H7 (cell line): ENCODE data around the gene PCK2. TPM values are rescaled to one million over a fixed set of nuclear protein-coding genes. Genes with fewer than 3 reads are reported as not detected.

Experiments used
- DNase-seq: peaks from one replicate; pipeline ENCODE4 v3.0.0; 2012
- H3K27me3 ChIP-seq: 2 replicates; pipeline ENCODE4 v1.6.0; 2011; ENCODE audit warnings: mild to moderate bottlenecking, low read length; ENCODE audit not compliant: control insufficient read depth, insufficient read depth
- H3K36me3 ChIP-seq: replicated peaks from 2 replicates; pipeline ENCODE4 v1.5.1; 2011; ENCODE audit warnings: low read length; ENCODE audit not compliant: control insufficient read depth, insufficient read depth
- H3K4me3 ChIP-seq: 2 replicates; pipeline ENCODE4 v1.5.1; 2011; ENCODE audit warnings: low read depth, mild to moderate bottlenecking, control low read depth, low read length, moderate library complexity; ENCODE audit not compliant: insufficient read depth
- total RNA-seq: library from RNA; depleted of rRNA; stranded (reverse); fragments of >200 nt; shearing (Covaris generic); gene quantifications from 2 replicates; pipeline ENCODE4 v1.2.3, GENCODE V29; 2014

Gene PCK2
- total RNA-seq, 1 experiment from 2014 or later, result 80.1 TPM

DNA sequence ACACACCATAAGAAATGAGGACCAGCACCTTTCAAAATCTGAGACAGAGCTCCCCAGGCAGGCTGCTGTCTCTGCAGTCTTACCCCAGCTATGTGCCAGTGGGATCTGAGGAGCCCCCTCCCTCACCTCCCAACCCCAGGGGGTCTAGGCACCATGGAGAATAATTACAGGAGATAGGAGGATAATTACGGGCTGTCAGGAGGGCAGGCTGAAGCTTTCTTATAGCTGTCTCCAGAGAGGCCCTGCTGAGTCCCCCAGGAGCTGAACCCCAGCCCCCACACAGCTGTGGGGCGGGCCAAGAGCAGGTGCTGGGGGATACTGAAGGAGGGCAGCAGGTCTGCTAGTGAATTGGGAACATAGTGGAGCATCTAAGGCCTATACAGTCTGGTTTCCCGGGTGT, 16.0 kb upstream of the PCK2 start:
- Histone ChIP-seq H3K27me3 (peaks cover 19% of the 10 kb centered on the region), H3K4me3 (no peak overlapping the region), H3K36me3 (no peaks in the 10 kb centered on the region)
- DNase-seq, result peak; percentile 48

DNA sequence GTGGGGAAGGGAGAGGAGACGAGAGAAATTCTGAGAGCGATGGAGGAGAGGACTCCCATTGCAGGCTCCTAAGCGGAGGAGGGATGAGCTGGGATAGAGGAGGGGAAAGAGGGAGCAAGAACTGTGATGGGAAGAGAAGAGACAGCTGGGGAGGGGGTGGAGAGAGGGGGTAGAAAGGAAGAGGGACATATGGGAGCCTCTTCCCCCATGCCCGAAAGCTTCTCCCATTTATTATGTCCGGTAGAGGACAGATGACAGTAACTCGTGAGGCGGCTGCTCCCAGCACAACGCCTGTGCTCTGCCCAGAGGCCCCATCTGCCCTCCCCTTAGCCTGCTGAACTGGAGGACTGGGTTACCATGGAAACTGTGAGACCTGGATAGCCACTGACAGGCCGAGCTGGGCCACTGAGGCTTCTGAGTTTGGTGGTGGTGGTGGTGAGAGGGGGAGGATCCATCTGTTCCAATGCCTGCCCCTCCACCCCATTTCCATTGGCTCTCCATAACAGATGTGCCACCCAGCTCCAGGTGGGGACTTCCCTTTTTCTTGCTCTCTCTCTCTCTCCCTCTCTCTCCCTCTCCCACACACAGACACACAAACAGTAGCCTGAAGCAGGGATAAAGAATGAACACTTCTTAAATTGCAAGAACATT, 14.5 kb upstream of the PCK2 start:
- no peaks in the 10 kb centered on the region for H3K36me3 ChIP-seq
- peaks cover 19% of the 10 kb centered on the region for H3K27me3 ChIP-seq
- no peak overlapping the region for H3K4me3 ChIP-seq
- peak; percentile 91 for DNase-seq

DNA sequence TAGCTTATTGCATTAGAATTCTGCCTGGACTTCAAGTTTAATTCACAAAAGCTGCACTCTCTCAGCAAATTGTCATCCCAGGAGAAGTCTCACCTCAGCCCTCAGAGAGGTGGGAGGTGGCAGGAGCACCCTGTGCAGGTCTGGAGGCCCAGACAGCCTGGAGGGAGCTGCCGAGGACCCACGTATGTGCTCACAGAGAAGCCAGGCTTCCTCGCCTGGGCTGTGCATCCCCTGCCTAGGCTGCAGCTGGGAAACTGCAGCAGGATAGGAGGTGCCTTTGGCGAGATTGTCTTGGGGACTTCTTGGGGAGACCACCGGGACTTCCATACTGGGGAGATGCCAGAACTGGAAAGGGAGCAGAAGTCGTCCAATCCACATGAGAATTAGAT, 14.0 kb upstream of the PCK2 start:
- no peak overlapping the region for H3K4me3 ChIP-seq
- peaks cover 19% of the 10 kb centered on the region for H3K27me3 ChIP-seq
- no peak for DNase-seq

DNA sequence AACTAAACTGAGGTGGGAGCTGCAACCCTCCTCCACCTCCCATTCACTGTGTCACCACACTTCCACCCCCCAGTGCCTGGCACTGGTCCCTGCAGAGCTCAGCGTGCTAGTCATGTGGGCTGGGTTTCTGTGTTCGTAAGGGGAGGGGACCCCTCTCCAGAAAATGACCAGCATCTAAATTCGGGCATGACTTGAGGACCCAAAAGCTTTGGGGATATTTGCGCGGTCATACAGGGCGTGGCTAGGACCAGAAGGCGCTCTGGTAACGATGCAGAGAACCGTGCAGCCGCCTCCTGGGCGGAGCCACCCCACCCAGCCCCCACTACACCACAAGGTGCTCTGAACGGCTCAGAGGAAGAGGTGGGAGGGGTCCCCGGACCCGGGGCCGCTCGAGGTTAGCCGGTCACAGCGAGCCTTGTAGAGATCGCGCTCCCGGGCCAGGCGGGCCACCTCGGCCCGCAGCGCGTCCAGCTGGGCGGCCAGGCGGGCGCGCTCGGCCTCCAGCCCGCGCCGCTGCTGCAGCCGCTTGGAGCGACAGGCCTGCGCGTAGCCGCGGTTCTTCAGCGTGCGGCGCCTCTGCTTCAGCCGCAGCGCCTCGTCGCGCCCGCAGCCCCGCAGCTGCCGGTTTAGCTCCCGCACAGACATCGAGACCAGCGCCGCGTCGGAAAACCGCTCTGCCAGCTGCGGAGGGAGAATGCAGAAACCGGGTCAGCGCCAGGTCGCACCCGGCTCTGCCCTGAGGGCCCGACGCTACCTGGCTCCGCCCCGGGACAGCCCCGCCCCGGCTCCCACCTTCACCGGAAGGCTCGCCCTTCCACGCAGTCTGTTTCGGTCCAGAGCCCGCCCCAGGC, 13.0 kb upstream of the PCK2 start:
- peaks cover 21% of the 10 kb centered on the region for H3K27me3 ChIP-seq
- H3K4me3 ChIP-seq, result peak overlapping the region; percentile 75
- peak; percentile 94 for DNase-seq
- no peaks in the 10 kb centered on the region for H3K36me3 ChIP-seq

More for the DNA sequence above, 14.0 kb upstream of the PCK2 start:
- H3K36me3 ChIP-seq, result no peaks in the 10 kb centered on the region

DNA sequence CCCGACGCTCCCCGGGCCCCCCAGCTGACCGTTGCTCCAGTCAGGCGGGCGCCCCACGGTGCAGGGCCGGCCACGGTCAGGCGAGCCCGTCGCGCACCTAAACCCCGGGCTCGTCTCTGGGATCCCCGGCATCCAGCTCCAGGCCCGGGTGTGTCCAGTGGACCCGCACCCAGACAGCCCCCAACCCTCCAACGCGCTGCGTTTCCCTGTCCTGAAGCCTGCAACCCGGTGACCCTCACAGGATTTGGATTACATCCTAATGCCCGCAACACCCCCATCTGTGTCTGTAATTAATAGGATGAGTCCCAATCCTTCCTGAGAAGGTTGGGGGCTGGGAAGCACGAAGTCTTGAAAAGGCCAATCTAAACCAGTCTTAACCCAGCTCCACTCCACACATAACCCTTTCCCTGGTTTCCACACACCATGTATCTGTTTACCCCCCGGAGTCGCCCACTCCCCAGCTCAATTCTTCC, 12.3 kb upstream of the PCK2 start:
- Histone ChIP-seq H3K36me3 (no peaks in the 10 kb centered on the region), H3K27me3 (peaks cover 21% of the 10 kb centered on the region), H3K4me3 (peak overlapping the region; percentile 75)
- no peak for DNase-seq

DNA sequence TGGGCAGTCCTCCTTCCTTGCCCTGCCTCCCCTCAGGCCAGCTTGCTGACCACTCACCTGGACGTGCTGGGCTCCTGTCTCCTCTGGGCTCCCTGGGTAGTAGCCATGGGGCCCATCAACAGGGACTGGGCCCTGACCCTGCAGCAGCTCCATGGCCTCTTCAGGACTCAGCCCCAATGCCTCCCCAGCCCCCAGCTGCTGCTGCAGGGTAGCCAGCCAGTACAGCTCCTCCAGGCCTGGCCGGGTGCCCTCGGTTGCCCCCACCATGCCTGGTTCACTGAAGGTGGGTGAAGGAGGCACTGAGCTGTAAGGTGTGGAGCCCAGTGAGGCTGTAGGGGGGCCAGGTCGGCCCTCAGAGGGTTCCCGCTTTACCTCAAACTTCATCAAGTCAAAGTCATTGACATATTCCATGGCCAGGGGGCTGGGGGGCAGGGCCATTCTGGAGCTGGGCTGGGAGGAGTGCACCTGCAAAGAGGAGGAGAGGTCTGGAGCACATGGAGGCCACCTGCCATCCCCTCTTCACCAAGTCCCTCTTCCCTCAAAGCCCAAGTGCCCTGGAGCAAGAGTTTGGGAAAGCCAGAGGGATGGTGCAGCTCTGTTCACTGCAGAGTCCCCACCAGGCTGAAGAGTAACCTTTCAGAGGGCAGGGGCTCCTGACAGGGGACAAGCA, 11.6 kb upstream of the PCK2 start:
- H3K4me3 ChIP-seq, result no peak overlapping the region
- H3K36me3 ChIP-seq, result no peaks in the 10 kb centered on the region
- no peak for DNase-seq
- H3K27me3 ChIP-seq, result peaks cover 21% of the 10 kb centered on the region

DNA sequence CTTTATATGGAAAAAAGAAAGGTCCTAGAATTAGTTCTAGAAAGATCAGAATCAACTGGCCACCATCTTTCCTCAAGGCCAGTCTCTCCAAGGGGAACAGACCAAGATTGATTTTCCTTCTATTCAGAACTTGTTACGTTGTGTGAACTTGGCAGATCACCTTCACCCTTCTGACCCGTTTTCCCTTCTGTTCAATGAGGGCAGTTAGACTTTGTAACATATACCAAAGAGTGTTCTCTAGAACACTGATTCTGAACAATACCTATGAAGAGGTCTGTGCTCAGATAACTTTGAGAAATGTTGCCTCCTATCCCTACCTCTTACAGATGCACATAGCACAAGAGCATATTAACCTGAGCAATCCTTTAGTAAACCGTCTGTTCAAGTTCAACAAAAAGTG, 10.6 kb upstream of the PCK2 start:
- Histone ChIP-seq H3K27me3 (peaks cover 21% of the 10 kb centered on the region), H3K4me3 (no peak overlapping the region), H3K36me3 (no peaks in the 10 kb centered on the region)
- no peak for DNase-seq

DNA sequence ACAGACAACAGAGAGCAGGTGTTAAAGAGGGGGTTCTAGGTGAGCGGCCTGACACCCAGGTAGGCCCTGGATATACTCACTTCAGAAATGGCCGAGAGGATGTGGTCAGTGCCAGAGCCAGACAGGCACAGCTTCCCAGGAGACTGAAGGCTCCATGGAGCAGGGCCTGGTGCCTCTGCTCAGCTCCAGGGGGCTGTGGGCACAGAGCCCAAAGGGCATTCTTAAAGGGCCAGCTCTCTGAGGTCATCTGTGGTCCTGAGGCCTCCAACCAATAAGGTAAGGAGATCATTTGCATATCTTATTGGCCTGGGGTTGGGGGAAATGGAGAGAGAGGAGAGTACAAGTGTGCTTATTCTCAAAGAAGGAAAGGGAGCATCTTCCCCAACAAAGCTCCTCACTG, 9.7 kb upstream of the PCK2 start:
- H3K27me3 ChIP-seq, result peaks cover 21% of the 10 kb centered on the region
- DNase-seq, result no peak
- no peaks in the 10 kb centered on the region for H3K36me3 ChIP-seq
- H3K4me3 ChIP-seq, result no peak overlapping the region

DNA sequence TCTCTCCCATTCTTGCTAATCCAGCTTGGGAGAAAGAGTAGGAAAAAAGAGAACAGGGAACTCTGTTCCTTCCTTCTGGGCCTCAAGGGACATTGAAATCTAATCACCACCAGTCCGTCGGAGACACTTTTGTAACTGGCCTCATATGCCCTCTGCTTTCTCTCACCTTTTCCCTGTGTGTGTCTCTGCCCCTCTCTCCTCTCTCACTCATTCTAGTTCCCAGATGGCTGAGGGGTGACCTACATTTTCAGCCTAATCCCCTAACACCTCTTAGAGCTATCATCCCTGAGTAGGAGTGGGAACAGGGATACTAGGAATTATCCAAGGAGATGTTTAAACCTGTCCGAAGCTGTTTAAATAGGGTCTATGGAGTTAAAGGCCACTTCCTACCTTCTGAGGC, 8.9 kb upstream of the PCK2 start:
- no peak overlapping the region for H3K4me3 ChIP-seq
- peaks cover 19% of the 10 kb centered on the region for H3K27me3 ChIP-seq
- DNase-seq, result no peak
- H3K36me3 ChIP-seq, result no peaks in the 10 kb centered on the region

DNA sequence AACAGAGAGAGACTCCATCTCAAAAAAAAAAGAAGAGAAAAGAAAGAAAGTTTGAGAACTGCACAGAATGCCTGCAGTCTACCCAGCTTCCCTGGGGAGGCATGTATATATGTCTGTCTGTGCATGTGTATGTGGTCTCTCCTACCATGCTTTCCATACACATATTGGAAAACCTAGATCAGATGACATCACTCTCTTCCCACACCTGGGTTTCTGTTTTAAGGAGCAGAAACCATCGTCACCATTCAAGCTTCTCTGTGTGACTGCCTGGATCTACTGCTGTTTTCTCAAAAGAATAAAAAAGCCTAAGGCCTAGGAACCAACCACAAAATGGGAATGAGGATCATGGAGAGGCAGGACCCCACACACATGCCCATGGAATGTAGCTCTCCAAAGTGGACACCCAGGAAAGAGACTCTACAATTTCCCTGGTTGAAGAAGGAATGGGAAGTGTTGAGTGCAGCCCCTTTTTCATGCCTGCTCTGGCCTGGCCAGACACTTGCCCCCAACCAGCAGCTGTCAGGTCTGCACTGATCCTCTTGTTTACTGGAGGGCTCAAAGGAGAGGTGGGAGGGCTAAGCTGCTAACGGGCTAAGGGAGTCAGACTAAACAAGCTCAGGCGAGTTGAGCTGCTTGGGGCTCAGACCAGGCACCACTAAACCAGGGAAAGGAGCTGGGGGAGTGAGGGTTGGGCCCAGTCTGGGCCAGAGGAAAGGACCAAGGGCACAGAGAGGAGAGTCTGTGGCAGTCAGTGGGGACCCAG, 7.7 kb upstream of the PCK2 start:
- no peak for DNase-seq
- Histone ChIP-seq H3K27me3 (peaks cover 15% of the 10 kb centered on the region), H3K36me3 (no peaks in the 10 kb centered on the region), H3K4me3 (no peak overlapping the region)

DNA sequence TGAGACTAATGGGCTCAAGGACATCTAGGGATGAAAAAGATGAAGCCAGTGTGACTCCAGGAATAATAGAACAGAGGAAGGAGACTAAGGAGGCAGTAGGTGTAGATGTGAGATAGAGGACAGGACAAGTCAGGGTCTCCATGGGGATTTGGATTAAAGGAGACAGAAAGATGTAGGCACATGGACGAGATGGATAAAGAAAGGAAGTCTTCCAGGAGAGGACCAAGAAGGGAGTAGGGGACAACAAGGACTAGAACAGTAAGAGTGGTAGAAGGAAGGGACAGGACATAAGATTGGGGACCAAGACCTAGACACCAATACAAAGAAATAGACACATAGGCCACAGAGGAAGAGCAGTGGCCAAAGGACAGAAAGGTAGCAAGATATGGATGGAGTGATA, 7.1 kb upstream of the PCK2 start:
- no peak overlapping the region for H3K4me3 ChIP-seq
- H3K36me3 ChIP-seq, result no peaks in the 10 kb centered on the region
- peaks cover 10% of the 10 kb centered on the region for H3K27me3 ChIP-seq
- DNase-seq, result no peak

DNA sequence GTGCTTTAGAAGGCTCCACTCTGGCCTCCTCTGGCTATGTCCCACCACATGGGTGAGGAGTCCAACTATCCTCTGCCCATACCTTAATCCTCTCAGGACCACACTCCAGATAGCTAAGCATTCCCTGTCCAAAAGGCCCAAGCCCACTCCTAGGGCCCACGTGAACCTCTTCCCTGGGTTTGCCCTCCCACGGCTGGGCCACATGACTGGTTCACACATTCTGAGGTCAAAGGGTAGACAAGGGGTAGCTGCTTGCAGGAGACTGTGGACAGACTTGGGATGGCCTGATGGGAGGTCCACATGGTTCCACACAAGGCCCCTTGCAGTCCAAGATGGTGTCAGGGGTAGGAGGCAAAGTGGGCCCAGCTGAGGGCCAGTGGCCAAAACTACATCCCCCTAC, 6.0 kb upstream of the PCK2 start:
- Histone ChIP-seq H3K27me3 (peaks cover 2% of the 10 kb centered on the region; the same call in 1 of the 2 replicates), H3K36me3 (no peaks in the 10 kb centered on the region), H3K4me3 (no peak overlapping the region)
- DNase-seq, result no peak

DNA sequence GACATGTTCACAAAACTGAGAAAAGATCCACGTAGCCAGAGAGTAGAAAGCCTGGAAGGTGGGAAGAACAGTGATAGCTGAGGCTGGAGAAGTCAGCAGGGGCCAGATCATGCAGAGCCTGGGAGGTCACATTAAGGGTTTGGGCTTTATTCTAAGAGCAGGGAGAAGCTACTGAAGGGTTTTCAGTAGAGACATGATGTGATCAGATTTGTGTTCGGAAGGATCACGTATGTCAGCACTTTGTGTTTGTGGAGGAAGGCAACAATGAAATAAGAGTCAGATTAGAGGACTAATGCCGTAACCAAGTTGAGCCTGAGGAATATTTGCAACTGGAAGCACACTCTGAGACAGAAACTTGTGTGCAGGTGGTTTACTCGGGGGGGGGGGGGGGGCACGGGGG, 4.2 kb upstream of the PCK2 start:
- H3K27me3 ChIP-seq, result peaks cover 2% of the 10 kb centered on the region; the same call in 1 of the 2 replicates
- H3K4me3 ChIP-seq, result no peak overlapping the region
- no peaks in the 10 kb centered on the region for H3K36me3 ChIP-seq
- DNase-seq, result no peak

DNA sequence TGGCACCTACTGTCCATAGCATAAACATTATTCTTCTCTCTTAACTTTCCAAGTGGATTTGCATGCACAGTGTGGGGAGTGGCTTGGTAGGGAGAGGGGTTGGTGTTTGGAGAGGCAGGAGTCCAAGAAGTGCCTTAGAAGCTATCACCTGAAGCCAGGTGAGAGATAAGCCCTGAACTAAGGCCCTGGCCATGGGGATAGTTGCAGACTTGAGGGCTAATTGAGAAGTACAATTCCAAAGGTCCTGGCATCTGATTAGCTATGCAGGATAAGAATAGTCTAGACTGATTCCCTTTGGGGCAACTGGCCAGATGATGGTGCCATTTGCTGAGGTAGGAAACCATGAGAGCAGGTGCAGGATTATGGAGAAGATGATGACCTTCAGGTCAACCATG, 2.0 kb upstream of the PCK2 start:
- Histone ChIP-seq H3K27me3 (no peaks in the 10 kb centered on the region; the same call in 1 of the 2 replicates), H3K4me3 (no peak overlapping the region), H3K36me3 (peaks cover 11% of the 10 kb centered on the region)
- DNase-seq, result no peak
